Subcutaneous adipose tissue (tissue), 4 donors: ENCODE data around the gene TAS2R38. TPM values are rescaled to one million over a fixed set of nuclear protein-coding genes. Genes with fewer than 3 reads are reported as not detected.

ENCODE experiments used
- total RNA-seq, 4 donors: library from RNA; depleted of rRNA; stranded (reverse); fragments of >200 nt; gene quantifications; one replicate each; pipeline ENCODE4 v1.1.0, GENCODE V29; 2016
- TF ChIP-seq, protein P1 (sequence below): fragments of 450-650 bp; IDR thresholded peaks from one replicate; pipeline ENCODE4 v1.5.1; 2016; ENCODE audit warnings: low read depth, mild to moderate bottlenecking, control low read depth, antibody characterized with exemption, moderate library complexity

Gene TAS2R38
- total RNA-seq, 4 donors from 2014 or later: not detected

DNA sequence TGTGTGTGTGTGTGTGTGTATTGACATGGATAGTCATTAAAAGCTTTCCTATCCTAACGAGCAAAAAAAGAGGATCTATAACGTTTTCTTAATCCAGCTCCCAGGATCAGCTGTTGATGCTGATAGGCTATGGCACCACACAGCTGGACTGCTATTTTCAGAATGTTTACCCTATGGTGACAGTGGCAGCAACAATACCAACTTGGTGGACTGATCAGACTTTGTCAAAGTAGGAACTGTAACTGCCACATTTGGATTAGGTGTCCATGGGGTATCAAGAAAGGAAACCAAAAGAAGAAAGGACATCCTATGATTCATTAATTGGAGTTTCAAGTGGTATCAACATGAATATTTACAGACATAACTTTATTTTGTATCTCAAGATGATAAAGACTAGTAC is 24.1 kb downstream of the TAS2R38 start:
- TF ChIP-seq, protein P1, sequence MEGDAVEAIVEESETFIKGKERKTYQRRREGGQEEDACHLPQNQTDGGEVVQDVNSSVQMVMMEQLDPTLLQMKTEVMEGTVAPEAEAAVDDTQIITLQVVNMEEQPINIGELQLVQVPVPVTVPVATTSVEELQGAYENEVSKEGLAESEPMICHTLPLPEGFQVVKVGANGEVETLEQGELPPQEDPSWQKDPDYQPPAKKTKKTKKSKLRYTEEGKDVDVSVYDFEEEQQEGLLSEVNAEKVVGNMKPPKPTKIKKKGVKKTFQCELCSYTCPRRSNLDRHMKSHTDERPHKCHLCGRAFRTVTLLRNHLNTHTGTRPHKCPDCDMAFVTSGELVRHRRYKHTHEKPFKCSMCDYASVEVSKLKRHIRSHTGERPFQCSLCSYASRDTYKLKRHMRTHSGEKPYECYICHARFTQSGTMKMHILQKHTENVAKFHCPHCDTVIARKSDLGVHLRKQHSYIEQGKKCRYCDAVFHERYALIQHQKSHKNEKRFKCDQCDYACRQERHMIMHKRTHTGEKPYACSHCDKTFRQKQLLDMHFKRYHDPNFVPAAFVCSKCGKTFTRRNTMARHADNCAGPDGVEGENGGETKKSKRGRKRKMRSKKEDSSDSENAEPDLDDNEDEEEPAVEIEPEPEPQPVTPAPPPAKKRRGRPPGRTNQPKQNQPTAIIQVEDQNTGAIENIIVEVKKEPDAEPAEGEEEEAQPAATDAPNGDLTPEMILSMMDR: no peak

DNA sequence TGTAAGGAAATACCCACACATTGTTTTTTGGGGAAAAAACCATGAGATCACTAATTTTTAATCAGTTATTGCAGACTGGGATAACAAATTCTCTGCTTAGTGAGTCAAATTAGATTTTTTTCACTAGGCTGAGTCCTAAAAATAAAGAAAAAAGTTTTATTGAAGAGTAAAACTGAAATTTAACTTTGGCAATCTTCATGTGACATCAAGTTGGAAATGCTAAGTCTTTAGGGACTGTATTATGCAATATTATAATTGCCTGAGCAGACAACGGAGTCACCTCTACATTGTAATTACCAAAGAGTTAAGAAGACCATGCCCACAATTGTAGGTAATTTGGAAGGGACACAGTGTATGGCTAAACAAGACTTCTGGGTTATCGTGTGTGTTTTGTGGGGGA is 24.6 kb downstream of the TAS2R38 start:
- TF ChIP-seq, protein P1: no peak

DNA sequence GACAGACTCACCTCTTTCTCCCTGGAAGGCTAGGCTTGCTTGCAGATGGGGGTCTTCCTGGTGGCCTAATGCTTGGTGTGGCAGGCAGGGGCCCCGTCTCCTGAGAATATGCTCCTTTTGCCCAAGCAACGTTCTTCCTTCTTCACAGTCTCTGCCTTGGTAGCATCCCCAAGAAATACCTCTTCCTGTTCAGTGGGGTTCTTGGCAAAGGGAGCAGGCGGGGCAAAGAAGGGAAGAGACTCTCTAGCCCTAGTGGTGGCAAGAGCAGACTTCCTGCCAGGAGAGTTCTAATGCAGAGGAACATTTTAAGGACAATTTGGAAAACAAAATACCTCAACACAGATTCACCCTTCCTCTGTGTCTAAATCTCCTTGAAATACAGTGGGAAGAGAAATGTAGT is 26.8 kb downstream of the TAS2R38 start, which contains the start of gene CLEC5A:
Gene CLEC5A, minus strand, starts transcription at position 179 of the 400 bp plus-strand sequence. CDS start 682 bp downstream, outside the sequence.
- TF ChIP-seq, protein P1: no peak

DNA sequence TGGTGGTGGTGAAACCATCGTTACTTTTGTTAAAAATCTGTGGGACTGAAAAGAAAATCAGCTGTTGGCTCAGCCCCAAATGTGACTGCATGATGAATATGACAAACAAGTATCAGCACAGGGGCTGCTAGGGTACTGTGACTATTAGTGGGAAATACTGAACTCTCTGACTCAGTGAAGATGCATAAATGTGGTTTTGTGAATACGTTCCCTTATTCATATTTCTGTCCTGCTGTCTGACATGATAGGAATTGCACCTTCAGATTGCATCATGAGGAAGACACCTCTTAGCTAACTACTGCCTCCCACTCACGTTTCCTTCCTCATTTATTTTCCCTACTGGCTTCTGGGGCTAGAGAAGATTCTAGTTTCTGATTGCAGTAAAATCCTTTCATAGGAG is 28.2 kb downstream of the TAS2R38 start:
- TF ChIP-seq, protein P1: no peak

DNA sequence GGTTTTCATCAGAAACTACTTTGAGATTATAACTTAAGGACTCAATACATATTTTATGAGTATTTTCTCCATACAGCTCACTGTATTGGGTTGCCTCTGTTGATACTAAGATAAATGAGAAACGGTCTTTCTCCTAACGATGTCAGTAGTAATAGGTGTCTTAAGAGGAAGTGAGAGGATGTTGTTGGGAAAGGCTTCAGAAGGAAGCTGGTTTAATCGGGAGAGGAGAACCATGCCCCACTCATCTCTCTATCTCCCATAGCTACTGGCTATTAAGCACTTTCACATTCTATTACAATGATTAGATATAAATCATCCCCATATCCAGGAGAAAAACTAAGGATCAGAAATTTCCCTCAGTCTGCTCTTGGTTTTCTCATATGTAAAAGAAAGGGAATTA is 28.8 kb downstream of the TAS2R38 start:
- TF ChIP-seq, protein P1: no peak

DNA sequence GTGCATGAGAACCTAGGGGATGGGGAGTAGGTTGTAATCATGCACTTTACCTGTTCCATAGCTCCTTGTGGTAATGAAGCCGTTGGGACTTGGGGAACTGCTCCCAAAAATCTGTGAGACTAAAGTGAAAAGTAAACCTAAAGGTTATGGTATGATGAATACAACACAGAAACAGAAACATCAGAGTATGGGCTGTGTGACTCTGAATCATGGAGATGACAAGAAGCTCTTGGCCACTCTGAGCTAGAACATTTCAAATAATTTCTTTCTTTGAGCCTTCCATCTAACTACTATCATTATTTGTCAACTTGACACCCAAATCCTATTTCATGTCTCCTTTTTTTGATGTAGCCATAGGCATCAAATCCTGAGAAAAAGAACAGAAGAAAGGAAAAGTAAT is 29.7 kb downstream of the TAS2R38 start:
- TF ChIP-seq, protein P1: no peak

DNA sequence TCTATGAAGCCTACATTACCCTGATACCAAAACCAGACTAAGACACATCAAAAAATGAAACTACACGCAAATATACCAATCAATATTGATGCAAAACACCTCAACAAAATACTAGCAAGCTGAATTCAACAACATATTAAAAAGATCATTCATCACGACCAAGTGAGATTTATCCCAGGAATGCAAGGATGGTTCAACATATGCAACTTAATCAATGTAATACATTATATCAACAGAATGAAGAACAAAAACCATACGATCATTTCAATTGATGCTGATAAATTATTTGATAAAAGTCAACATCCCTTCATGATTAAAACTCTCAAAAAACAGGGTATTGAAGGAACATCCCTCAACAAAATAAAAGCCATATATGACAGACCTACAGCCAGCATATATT is 32.5 kb downstream of the TAS2R38 start:
- TF ChIP-seq, protein P1: no peak
